Gastroesophageal sphincter (tissue), 4 donors: ENCODE data around the gene XAB2. TPM values are rescaled to one million over a fixed set of nuclear protein-coding genes. Genes with fewer than 3 reads are reported as not detected.

ENCODE experiments used
- ATAC-seq: fragments of 150-250 bp; one replicate; pipeline ENCODE4 v1.9.1; 2016; ENCODE audit warnings: mild to moderate bottlenecking, moderate library complexity
- H3K27ac ChIP-seq, 4 donors: fragments of 200-600 bp; sonication (generic) in 3 of 4; 1 replicate in 3 of 4; 2 replicates in 1 of 4; pipeline ENCODE4 v1.5.1; 2016 to 2019
- H3K27me3 ChIP-seq: fragments of 200-600 bp; sonication (generic); one replicate; pipeline ENCODE4 v1.5.1; 2019
- H3K36me3 ChIP-seq, 2 donors: fragments of 200-600 bp; sonication (generic); one replicate each; pipeline ENCODE4 v1.5.1; 2019; ENCODE audit warnings: control low read depth in 1 of 2
- H3K4me1 ChIP-seq, 3 donors: fragments of 200-600 bp; sonication (generic); 1 replicate in 2 of 3; 2 replicates in 1 of 3; pipeline ENCODE4 v1.5.1; 2016 to 2019; ENCODE audit warnings: control low read depth in 2 of 3
- H3K4me3 ChIP-seq, 2 donors: fragments of 200-600 bp; sonication (generic); one replicate each; pipeline ENCODE4 v1.5.1; 2019; ENCODE audit warnings: mild to moderate bottlenecking in 1 of 2, moderate library complexity in 1 of 2
- H3K9me3 ChIP-seq, 3 donors: fragments of 200-600 bp; sonication (generic); one replicate each; pipeline ENCODE4 v1.5.1; 2017 to 2019; ENCODE audit warnings: control low read depth in 2 of 3
- CTCF ChIP-seq, 4 experiments: fragments of 200-600 bp in 2 of 4; fragments of 450-650 bp in 2 of 4; sonication (generic) in 1 of 4; IDR thresholded peaks; one replicate each; pipeline ENCODE4 v1.5.1; 2017 to 2019; ENCODE audit warnings: antibody characterized with exemption in 4 of 4, mild to moderate bottlenecking in 2 of 4, moderate library complexity in 2 of 4
- EP300 ChIP-seq: sonication (generic); formaldehyde crosslinking; IDR thresholded peaks from one replicate; pipeline ENCODE4 v1.6.1; 2017; ENCODE audit warnings: antibody characterized with exemption, mild to moderate bottlenecking
- POLR2A ChIP-seq, 2 donors: fragments of 450-650 bp; IDR thresholded peaks; one replicate each; pipeline ENCODE4 v1.6.1; 2017; ENCODE audit warnings: antibody characterized with exemption in 2 of 2, mild to moderate bottlenecking in 2 of 2, moderate library complexity in 1 of 2
- POLR2AphosphoS5 ChIP-seq: sonication (generic); formaldehyde crosslinking; IDR thresholded peaks from one replicate; pipeline ENCODE4 v1.6.1; 2017; ENCODE audit warnings: antibody characterized with exemption
- WGBS, 2 donors: methylation state at CpG; one replicate each; pipeline ENCODE4 v1.1.5; 2018; ENCODE audit warnings: low coverage in 1 of 2; 5-methylcytosine and 5-hydroxymethylcytosine counted together
- total RNA-seq, 4 donors: library from RNA; depleted of rRNA; stranded (reverse); fragments of >200 nt; gene quantifications; one replicate each; pipeline ENCODE4 v1.1.0, GENCODE V29; 2016

Gene XAB2
- total RNA-seq, 4 donors from 2014 or later = 36.7 to 50.6 (median 42.5) TPM

- Histone ChIP-seq H3K4me1 (peaks cover 0 to 50% (median 26%) of the 10 kb centered on the region in 3 donors), H3K27me3 (no peaks in the 10 kb centered on the region), H3K36me3 (peaks cover 0 to 54% of the 10 kb centered on the region in 2 donors), H3K27ac (peak overlapping the region; percentile 17 to 88 (median 86)), H3K4me3 (peak overlapping the region; percentile 44 to 76), H3K9me3 (no peaks in the 10 kb centered on the region)
- 0 to 3% methylated on average over 8 to 12 of the region's 15 CpGs for WGBS, 2 donors
- ATAC-seq = no peak
- TF ChIP-seq EP300 (no peak), CTCF (IDR thresholded peaks at IDR 0.05) (no peak), POLR2A (IDR thresholded peaks at IDR 0.05) (no peak), POLR2AphosphoS5 (no peak)
Observed at GRCh38 chr19:7628589-7629311, 595 bp downstream of the XAB2 start.

GRCh38 chr19:7627166-7627565 lies 2.2 kb downstream of the XAB2 start:
- TF ChIP-seq EP300 (no peak), CTCF (IDR thresholded peaks at IDR 0.05) (no peak), POLR2A (IDR thresholded peaks at IDR 0.05) (no peak), POLR2AphosphoS5 (no peak)
- WGBS, 2 donors = no CpG with 5 or more reads among the region's 24 CpGs
- Histone ChIP-seq H3K27ac (no peak overlapping the region), H3K4me3 (no peak overlapping the region), H3K27me3 (no peaks in the 10 kb centered on the region), H3K9me3 (no peaks in the 10 kb centered on the region), H3K36me3 (peaks cover 0 to 61% of the 10 kb centered on the region in 2 donors), H3K4me1 (peaks cover 0 to 50% (median 26%) of the 10 kb centered on the region in 3 donors)
- no peak for ATAC-seq

- H3K4me3 ChIP-seq = no peak overlapping the region
- no peak overlapping the region for H3K27ac ChIP-seq
- peaks cover 0 to 40% (median 22%) of the 10 kb centered on the region in 3 donors for H3K4me1 ChIP-seq
- TF ChIP-seq POLR2A (IDR thresholded peaks at IDR 0.05) = no peak
- TF ChIP-seq POLR2AphosphoS5 = no peak
- no peak for TF ChIP-seq CTCF (IDR thresholded peaks at IDR 0.05)
- no peak for TF ChIP-seq EP300
- peaks cover 0 to 69% of the 10 kb centered on the region in 2 donors for H3K36me3 ChIP-seq
- ATAC-seq = no peak
- no peaks in the 10 kb centered on the region for H3K27me3 ChIP-seq
- 95% methylated on average over 4 of the region's 34 CpGs; no CpG with 5 or more reads in 1 of the 2 donors for WGBS, 2 donors
- no peaks in the 10 kb centered on the region for H3K9me3 ChIP-seq
Observed at GRCh38 chr19:7625763-7626372, 3.5 kb downstream of the XAB2 start.

GRCh38 chr19:7624810-7625209 lies 4.5 kb downstream of the XAB2 start:
- ATAC-seq = no peak
- Histone ChIP-seq H3K4me3 (no peak overlapping the region), H3K4me1 (peaks cover 0 to 30% (median 12%) of the 10 kb centered on the region in 3 donors), H3K36me3 (peaks cover 0 to 80% of the 10 kb centered on the region in 2 donors), H3K27ac (no peak overlapping the region), H3K27me3 (no peaks in the 10 kb centered on the region), H3K9me3 (no peaks in the 10 kb centered on the region)
- WGBS, 2 donors = 81 to 92% methylated on average over 3 to 13 of the region's 17 CpGs
- no peak for TF ChIP-seq POLR2AphosphoS5

- H3K36me3 ChIP-seq = peaks cover 0 to 88% of the 10 kb centered on the region in 2 donors
- WGBS, 2 donors = 100% methylated on average over 2 of the region's 39 CpGs; no CpG with 5 or more reads in 1 of the 2 donors
Observed at GRCh38 chr19:7623725-7624603, 5.4 kb downstream of the XAB2 start.

More at GRCh38 chr19:7623725-7624603, 5.4 kb downstream of the XAB2 start:
- TF ChIP-seq CTCF (IDR thresholded peaks at IDR 0.05) (no peak), POLR2A (IDR thresholded peaks at IDR 0.05) (no peak), POLR2AphosphoS5 (no peak), EP300 (no peak)
- no peak overlapping the region for H3K27ac ChIP-seq
- H3K9me3 ChIP-seq = no peaks in the 10 kb centered on the region
- H3K4me3 ChIP-seq = no peak overlapping the region
- peaks cover 0 to 30% (median 12%) of the 10 kb centered on the region in 3 donors for H3K4me1 ChIP-seq
- ATAC-seq = no peak
- no peaks in the 10 kb centered on the region for H3K27me3 ChIP-seq
